RWPE2 (cell line): ENCODE results near the gene MOSPD3.
A peak's percentile ranks its signal among the peaks of the same experiment; 100 is the strongest.

Experiments
- ATAC-seq: fragments of 200-7000 bp; cut with Tn5 transposase; 3 replicates; pipeline ENCODE4 v1.9.1; 2021; ENCODE audit warnings: low read depth
- DNase-seq: peaks from one replicate; pipeline ENCODE4 v3.0.0-alpha.2; 2020; ENCODE audit warnings: low spot score
- H3K27ac ChIP-seq: fragments of 450-650 bp; 2 replicates; pipeline ENCODE4 v1.5.1; 2017; ENCODE audit warnings: mild to moderate bottlenecking; ENCODE audit not compliant: poor library complexity, severe bottlenecking
- H3K27me3 ChIP-seq: fragments of 250-450 bp; sonication (Bioruptor Pico); 2 replicates; pipeline ENCODE4 v1.5.1; 2021; ENCODE audit warnings: mild to moderate bottlenecking, moderate library complexity; ENCODE audit not compliant: insufficient read depth, poor library complexity, severe bottlenecking
- H3K36me3 ChIP-seq: fragments of 250-450 bp; sonication (Bioruptor Pico); 2 replicates; pipeline ENCODE4 v1.5.1; 2020; ENCODE audit warnings: low read depth, mild to moderate bottlenecking, moderate library complexity
- H3K4me1 ChIP-seq: fragments of 250-450 bp; sonication (Bioruptor Pico); 2 replicates; pipeline ENCODE4 v1.5.1; 2021; ENCODE audit warnings: mild to moderate bottlenecking, moderate library complexity; ENCODE audit not compliant: insufficient read depth, poor library complexity, severe bottlenecking
- H3K4me3 ChIP-seq: fragments of 250-450 bp; sonication (Bioruptor Pico); 2 replicates; pipeline ENCODE4 v1.5.1; 2021; ENCODE audit warnings: mild to moderate bottlenecking, moderate library complexity; ENCODE audit not compliant: severe bottlenecking
- H3K9me3 ChIP-seq: fragments of 250-450 bp; sonication (Bioruptor Pico); 2 replicates; pipeline ENCODE4 v1.5.1; 2021; ENCODE audit warnings: mild to moderate bottlenecking, moderate library complexity; ENCODE audit not compliant: severe bottlenecking
- TF ChIP-seq, protein P1 (sequence below): fragments of 450-650 bp; IDR thresholded peaks from one replicate; pipeline ENCODE4 v1.5.1; 2017; ENCODE audit warnings: mild to moderate bottlenecking, moderate library complexity; ENCODE audit not compliant: poor library complexity, severe bottlenecking

Gene MOSPD3

DNA sequence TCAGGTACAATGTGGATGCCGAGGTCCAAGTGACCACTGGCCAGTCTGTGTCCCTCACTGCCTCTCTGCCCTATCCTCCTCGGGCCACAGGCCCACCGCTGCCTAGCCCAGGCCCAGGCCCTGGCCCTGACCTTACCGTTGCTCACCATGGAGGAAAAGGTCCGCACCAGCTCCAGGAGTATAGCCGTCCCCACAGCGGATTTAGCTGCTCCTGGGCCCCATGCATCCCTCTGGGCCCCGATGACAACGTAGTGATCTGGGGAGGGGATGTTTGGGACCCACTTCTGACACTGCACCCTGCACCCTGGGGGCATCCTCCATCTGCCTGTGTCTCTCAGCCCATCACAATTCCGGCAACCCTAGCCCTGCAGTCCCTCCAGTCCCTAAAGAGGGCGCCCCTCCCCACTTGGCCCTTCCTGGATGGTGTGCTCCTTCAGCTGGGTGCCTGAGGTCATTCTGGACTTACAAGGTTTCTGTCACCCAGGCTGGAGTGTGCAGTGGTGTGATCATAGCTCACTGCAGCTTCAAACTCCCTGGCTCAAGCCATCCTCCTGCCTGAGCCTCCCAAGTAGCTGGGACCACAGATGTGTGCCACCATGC, 16.9 kb downstream of the MOSPD3 start:
- Histone ChIP-seq H3K4me3 (no peak overlapping the region), H3K27ac (no peak overlapping the region), H3K4me1 (no peaks in the 10 kb centered on the region), H3K36me3 (no peaks in the 10 kb centered on the region), H3K9me3 (no peaks in the 10 kb centered on the region), H3K27me3 (no peaks in the 10 kb centered on the region)
- DNase-seq (no peak), ATAC-seq (no peak)
- TF ChIP-seq, protein P1, sequence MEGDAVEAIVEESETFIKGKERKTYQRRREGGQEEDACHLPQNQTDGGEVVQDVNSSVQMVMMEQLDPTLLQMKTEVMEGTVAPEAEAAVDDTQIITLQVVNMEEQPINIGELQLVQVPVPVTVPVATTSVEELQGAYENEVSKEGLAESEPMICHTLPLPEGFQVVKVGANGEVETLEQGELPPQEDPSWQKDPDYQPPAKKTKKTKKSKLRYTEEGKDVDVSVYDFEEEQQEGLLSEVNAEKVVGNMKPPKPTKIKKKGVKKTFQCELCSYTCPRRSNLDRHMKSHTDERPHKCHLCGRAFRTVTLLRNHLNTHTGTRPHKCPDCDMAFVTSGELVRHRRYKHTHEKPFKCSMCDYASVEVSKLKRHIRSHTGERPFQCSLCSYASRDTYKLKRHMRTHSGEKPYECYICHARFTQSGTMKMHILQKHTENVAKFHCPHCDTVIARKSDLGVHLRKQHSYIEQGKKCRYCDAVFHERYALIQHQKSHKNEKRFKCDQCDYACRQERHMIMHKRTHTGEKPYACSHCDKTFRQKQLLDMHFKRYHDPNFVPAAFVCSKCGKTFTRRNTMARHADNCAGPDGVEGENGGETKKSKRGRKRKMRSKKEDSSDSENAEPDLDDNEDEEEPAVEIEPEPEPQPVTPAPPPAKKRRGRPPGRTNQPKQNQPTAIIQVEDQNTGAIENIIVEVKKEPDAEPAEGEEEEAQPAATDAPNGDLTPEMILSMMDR: no peak

DNA sequence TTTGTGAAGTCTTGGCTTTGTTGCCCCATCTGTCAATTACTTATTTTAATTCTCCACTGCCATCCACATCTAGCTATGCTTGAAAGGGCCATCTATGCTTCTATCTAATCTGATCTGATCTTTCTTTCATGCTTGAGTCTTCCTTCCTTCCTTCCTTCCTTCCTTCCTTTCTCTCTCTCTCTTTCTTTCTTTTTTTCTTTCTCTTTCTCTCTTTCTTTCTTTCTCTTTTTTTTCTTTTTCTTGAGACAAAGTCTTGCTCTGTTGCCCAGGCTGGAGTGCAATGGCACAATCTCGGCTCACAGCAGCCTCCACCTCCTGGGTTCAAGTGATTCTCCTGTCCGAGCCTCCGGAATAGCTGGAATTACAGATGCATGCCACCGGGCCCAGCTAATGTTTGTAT, 17.7 kb downstream of the MOSPD3 start:
- no peaks in the 10 kb centered on the region for H3K27me3 ChIP-seq
- no peaks in the 10 kb centered on the region for H3K4me1 ChIP-seq
- H3K27ac ChIP-seq: no peak overlapping the region
- TF ChIP-seq, protein P1: no peak
- H3K4me3 ChIP-seq: no peak overlapping the region
- ATAC-seq: no peak
- no peak for DNase-seq
- H3K36me3 ChIP-seq: no peaks in the 10 kb centered on the region
- no peaks in the 10 kb centered on the region for H3K9me3 ChIP-seq

DNA sequence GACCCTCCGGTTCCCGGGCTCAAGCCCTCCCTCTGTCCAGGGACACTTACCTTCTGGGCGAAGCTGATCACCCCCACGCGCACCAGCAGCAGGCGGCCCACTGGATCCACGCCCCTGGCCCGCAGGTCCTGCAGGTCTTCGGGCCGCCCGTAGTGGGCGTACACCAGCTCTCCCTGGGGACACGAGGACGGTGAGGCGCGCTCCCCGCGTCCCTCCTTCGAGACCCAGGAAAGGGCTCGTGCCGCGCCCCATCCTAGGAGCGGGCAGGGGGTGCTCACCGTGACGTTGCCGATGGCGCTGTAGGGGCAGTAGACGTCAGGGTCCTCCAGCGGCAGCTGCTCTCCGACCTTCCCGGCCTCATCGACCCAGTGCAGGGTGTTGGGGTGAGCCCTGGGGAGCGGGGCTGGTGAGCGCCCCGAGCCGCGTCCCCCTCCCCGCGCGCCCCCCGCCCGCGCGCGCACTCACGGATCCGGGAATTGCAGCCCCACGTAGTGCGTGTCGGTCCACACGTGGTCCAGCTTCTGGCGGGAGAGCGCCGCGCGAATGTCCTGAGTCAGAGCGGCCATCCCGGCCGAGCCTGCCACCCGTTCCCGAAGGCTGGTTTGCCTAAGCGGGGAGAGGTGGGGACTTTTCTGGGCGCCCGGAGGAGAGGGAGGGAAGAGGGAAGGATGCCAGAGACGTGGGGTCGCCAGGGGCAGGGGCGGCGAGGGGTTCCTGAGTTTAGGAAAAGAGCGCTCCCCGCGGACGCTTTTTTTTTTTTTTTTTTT, 20.8 kb downstream of the MOSPD3 start:
- DNase-seq (no peak), ATAC-seq (peak; percentile 70)
- H3K4me1 ChIP-seq: no peaks in the 10 kb centered on the region
- H3K4me3 ChIP-seq: peak overlapping the region; percentile 32
- no peaks in the 10 kb centered on the region for H3K9me3 ChIP-seq
- TF ChIP-seq, protein P1: peak; percentile 40
- no peaks in the 10 kb centered on the region for H3K36me3 ChIP-seq
- H3K27ac ChIP-seq: no peak overlapping the region
- H3K27me3 ChIP-seq: no peaks in the 10 kb centered on the region

DNA sequence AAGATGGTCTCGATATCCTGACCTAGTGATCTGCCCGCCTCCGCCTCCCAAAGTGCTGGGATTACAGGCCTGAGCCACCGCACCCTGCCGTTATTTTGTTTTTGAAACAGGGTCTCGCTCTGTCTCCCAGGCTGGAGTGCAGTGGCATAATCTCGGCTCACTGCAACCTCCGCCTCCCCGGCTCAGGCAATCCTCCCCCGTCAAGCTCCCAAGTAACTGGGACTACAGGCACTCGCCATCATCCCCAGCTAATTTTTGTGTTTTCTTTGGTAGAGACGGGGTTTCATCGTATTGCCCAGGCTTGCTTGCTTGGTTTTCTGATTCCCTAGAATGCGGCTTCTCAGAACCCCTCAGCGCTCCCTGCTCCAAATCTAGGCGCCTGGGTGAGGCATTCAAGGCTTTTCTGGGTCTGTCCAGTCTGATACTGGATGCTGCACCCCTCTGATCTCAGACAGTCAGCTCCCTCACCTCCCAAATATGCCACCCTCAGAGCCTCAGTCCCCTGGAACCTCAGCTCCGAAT, 27.7 kb downstream of the MOSPD3 start:
- no peak for DNase-seq
- Histone ChIP-seq H3K4me1 (no peaks in the 10 kb centered on the region), H3K36me3 (no peaks in the 10 kb centered on the region), H3K4me3 (no peak overlapping the region), H3K9me3 (no peaks in the 10 kb centered on the region), H3K27me3 (no peaks in the 10 kb centered on the region), H3K27ac (no peak overlapping the region)
- ATAC-seq: no peak
- TF ChIP-seq, protein P1: no peak
